NB4 (cell line): Measurements from ENCODE around the gene PARM1.

Experiments used
- MYC ChIP-seq: IDR thresholded peaks from 2 replicates; pipeline ENCODE4 v1.6.1; 2011; ENCODE audit warnings: low read depth, low read length
- POLR2A ChIP-seq: IDR thresholded peaks from 2 replicates; pipeline ENCODE4 v1.6.1; 2011; ENCODE audit warnings: mild to moderate bottlenecking; ENCODE audit not compliant: insufficient read length; ENCODE audit errors: extremely low read depth
- TF ChIP-seq, protein P1 (sequence below): IDR thresholded peaks from one replicate; pipeline ENCODE4 v1.5.1; 2012; ENCODE audit warnings: low read depth, low read length
- TF ChIP-seq, protein P2 (sequence below): IDR thresholded peaks from 2 replicates; pipeline ENCODE4 v1.6.1; 2011; ENCODE audit warnings: low read depth, low read length

DNA sequence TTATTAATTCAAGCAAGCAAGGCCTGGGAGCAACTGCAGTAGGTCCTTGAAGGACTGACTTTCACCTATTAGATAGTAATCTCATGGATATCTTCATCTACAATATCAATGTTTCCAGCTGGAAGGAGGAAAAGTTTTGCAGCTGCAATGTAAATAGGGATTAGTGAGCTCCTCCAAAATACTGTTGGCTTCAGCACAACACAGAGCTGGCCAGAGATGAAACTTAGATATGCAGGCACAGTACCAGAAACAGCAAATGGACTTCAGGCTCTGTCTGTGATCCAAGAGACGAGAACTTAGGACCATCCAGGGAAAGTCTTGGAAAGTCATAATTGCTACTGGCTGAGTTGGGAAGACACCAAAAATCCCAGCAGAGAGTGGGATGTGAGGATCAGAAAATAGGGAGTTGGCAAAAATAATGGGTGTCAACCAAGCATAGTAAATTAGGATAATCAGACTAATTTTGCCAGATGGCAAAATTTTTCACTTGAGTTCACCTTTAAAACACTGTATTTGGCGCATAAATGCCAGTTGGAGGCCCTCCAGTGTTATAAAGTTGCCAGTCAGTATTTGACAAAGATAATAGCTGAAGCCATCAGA, 57.5 kb downstream of the PARM1 start:
- TF ChIP-seq, protein P1, sequence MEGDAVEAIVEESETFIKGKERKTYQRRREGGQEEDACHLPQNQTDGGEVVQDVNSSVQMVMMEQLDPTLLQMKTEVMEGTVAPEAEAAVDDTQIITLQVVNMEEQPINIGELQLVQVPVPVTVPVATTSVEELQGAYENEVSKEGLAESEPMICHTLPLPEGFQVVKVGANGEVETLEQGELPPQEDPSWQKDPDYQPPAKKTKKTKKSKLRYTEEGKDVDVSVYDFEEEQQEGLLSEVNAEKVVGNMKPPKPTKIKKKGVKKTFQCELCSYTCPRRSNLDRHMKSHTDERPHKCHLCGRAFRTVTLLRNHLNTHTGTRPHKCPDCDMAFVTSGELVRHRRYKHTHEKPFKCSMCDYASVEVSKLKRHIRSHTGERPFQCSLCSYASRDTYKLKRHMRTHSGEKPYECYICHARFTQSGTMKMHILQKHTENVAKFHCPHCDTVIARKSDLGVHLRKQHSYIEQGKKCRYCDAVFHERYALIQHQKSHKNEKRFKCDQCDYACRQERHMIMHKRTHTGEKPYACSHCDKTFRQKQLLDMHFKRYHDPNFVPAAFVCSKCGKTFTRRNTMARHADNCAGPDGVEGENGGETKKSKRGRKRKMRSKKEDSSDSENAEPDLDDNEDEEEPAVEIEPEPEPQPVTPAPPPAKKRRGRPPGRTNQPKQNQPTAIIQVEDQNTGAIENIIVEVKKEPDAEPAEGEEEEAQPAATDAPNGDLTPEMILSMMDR, result no peak
- TF ChIP-seq POLR2A (no peak), MYC (no peak)
- TF ChIP-seq, protein P2, sequence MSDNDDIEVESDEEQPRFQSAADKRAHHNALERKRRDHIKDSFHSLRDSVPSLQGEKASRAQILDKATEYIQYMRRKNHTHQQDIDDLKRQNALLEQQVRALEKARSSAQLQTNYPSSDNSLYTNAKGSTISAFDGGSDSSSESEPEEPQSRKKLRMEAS, result no peak
